BJ (cell line): ENCODE data around the gene THBS4. TPM values are rescaled to one million over a fixed set of nuclear protein-coding genes. Genes with fewer than 3 reads are reported as not detected.

ENCODE experiments used
- CTCF ChIA-PET: fragments of 350-600 bp; formaldehyde crosslinking; extraction: SDS; loops from one replicate; lab custom pipeline; 2021; ENCODE audit warnings: antibody characterized with exemption, inconsistent platforms; lab: Yijun Ruan, JAX
- POLR2A ChIA-PET: fragments of 300-600 bp; sonication (Branson Sonifier 250); formaldehyde crosslinking; extraction: SDS; loops from one replicate; lab custom pipeline; 2021; ENCODE audit warnings: antibody characterized with exemption; lab: Charles Lee
- DNase-seq: peaks from one replicate; pipeline ENCODE4 v3.0.0-alpha.2; 2011; ENCODE audit warnings: low read depth
- H3K27me3 ChIP-seq: 2 replicates; pipeline ENCODE4 v1.6.0; 2011; ENCODE audit warnings: low read length; ENCODE audit not compliant: control insufficient read depth, insufficient read depth
- H3K36me3 ChIP-seq: 2 replicates; pipeline ENCODE4 v1.5.1; 2011; ENCODE audit warnings: low read length; ENCODE audit not compliant: control insufficient read depth, insufficient read depth
- H3K4me3 ChIP-seq: 2 replicates; pipeline ENCODE4 v1.5.1; 2011; ENCODE audit warnings: low read depth, mild to moderate bottlenecking, control low read depth, low read length
- polyA plus RNA-seq: library from polyadenylated mRNA; depleted of rRNA; stranded (reverse); fragments of >200 nt; gene quantifications from 2 replicates; pipeline ENCODE4 v1.2.3, GENCODE V29; 2011
- TF ChIP-seq, protein P1 (sequence below): IDR thresholded peaks from 2 replicates; pipeline ENCODE4 v1.5.1; 2011; ENCODE audit warnings: low read depth, mild to moderate bottlenecking, control low read depth, inconsistent platforms, low read length, moderate library complexity; ENCODE audit not compliant: insufficient read depth

Gene THBS4
- polyA plus RNA-seq, 1 experiment: 0.54 TPM

DNA sequence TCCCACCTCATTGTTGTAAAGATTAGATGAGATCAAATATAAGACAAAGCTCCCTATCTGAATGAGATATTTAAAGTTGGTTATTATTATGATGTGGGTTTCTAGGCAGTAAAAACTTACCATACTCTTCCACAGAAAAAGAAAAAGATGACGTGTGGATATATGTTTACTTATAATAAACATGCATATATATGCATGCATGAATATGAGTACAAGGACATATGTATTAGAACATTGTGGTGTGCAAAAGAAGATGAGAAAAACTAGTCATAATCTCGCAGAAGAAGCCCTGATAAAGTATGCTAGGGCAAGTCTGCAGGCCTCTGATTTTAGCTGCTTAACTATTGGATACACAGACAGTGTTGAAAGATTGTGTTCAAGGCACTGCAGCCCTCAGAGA, 10.1 kb upstream of the THBS4 start:
- DNase-seq: no peak
- TF ChIP-seq, protein P1, sequence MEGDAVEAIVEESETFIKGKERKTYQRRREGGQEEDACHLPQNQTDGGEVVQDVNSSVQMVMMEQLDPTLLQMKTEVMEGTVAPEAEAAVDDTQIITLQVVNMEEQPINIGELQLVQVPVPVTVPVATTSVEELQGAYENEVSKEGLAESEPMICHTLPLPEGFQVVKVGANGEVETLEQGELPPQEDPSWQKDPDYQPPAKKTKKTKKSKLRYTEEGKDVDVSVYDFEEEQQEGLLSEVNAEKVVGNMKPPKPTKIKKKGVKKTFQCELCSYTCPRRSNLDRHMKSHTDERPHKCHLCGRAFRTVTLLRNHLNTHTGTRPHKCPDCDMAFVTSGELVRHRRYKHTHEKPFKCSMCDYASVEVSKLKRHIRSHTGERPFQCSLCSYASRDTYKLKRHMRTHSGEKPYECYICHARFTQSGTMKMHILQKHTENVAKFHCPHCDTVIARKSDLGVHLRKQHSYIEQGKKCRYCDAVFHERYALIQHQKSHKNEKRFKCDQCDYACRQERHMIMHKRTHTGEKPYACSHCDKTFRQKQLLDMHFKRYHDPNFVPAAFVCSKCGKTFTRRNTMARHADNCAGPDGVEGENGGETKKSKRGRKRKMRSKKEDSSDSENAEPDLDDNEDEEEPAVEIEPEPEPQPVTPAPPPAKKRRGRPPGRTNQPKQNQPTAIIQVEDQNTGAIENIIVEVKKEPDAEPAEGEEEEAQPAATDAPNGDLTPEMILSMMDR: no peak
- CTCF ChIA-PET: no interaction called here
- Histone ChIP-seq H3K27me3 (peaks cover 3% of the 10 kb centered on the region), H3K4me3 (no peak overlapping the region), H3K36me3 (no peaks in the 10 kb centered on the region)
- POLR2A ChIA-PET: no interaction called here

DNA sequence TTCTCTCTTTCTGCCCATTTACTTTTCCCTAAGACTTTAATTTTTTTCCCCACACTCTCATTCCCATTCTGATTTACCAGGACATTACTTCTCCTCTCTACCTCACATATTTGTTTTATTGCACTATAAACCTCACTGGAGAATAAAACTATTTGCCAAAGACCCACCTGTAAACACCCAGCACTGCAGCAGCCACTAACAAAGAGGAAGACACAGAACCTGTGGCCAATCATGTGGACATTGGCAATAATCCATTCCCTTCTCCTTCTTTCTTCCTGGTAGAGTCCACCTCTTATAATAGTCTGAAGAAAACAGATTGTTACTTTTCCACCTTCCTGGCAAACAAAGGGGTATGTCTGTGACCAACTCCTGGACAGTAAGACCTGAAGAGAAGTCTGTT, 8.3 kb upstream of the THBS4 start:
- H3K27me3 ChIP-seq: peaks cover 3% of the 10 kb centered on the region
- no peak for DNase-seq
- H3K36me3 ChIP-seq: no peaks in the 10 kb centered on the region
- no peak overlapping the region for H3K4me3 ChIP-seq
- ChIA-PET CTCF (no interaction called here), POLR2A (no interaction called here)
- TF ChIP-seq, protein P1: no peak

DNA sequence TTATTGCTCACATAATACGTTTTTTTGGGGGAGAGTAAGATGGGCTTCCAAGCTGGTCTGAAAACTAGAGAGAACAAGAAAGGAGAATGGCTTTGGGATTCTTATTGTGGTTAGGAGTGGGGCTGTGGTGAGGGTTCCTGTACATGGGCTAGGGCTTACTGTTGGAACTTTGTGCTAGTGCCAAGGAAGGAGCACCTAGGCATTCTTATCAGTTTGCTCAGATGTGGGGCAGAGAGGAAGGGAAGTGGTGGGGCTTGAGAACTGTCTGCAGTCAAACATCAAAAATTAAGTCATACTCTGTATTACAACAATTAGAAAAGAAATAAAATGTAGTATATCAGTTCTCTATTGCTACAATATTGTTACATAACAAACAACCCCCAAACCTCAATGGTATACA, 4.0 kb upstream of the THBS4 start:
- ChIA-PET POLR2A (no interaction called here), CTCF (no interaction called here)
- H3K27me3 ChIP-seq: peaks cover 14% of the 10 kb centered on the region
- no peak for DNase-seq
- TF ChIP-seq, protein P1: no peak
- H3K4me3 ChIP-seq: no peak overlapping the region
- H3K36me3 ChIP-seq: no peaks in the 10 kb centered on the region

DNA sequence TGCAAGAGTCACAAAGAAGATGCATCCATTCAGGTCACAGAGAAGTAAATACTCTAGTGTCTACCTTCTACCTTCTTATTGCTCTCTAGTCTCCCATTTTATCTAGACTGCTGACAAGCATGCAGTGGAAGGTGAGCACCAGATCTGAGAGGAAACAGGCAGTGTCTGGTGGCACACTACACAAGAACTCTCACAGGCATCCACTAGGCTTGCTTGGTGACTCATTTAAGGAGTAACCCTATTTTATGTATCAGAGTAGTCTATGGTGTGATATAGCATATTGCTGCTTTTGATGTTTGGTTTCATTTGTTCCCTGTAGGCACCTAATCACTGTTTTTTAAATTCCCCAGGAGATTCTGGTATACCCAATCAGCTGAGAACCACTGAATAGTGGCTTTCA, 1.6 kb upstream of the THBS4 start:
- POLR2A ChIA-PET: no interaction called here
- DNase-seq: no peak
- TF ChIP-seq, protein P1: no peak
- CTCF ChIA-PET: interaction anchor here (1.1 kb wide), 1 partner anchor 50 kb away, joined by 3 read pairs; no protein-coding TSS in a partner anchor
- H3K4me3 ChIP-seq: no peak overlapping the region
- H3K27me3 ChIP-seq: peaks cover 19% of the 10 kb centered on the region
- no peaks in the 10 kb centered on the region for H3K36me3 ChIP-seq

DNA sequence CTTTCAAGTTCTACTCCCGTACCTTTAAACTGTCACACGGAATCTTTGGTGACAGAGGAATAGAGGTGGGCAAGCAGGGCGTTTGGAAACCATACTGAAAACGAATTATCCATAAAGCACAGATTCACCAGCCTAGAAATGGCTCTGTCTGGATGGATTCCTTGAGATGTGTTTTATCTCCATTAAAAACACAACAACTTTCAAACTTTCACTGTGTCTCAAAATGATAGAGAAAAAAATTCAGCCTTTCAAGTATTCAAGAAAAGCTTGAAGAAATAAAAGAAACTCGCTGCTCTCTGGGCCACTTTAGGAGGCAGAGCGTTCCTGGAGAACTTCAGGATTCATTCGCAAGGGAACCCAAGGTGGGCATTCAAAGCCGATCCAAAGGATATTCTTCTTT, 589 bp upstream of the THBS4 start:
- Histone ChIP-seq H3K4me3 (no peak overlapping the region), H3K36me3 (no peaks in the 10 kb centered on the region), H3K27me3 (peaks cover 19% of the 10 kb centered on the region)
- TF ChIP-seq, protein P1: no peak
- no peak for DNase-seq
- ChIA-PET POLR2A (no interaction called here), CTCF (interaction anchor here (1.1 kb wide), 1 partner anchor 49 kb away, joined by 3 read pairs; no protein-coding TSS in a partner anchor)
